HG03064 (cell line): Measurements from ENCODE around the gene PARD3B.

Source experiments
- ATAC-seq: cut with Tn5 transposase; IDR thresholded peaks from one replicate; pipeline ENCODE4 v1.9.1; 2021; ENCODE audit warnings: low read depth; ENCODE audit not compliant: unreplicated experiment

PARD3B gene

GRCh38 chr2:204885747-204886146 lies 340.5 kb downstream of the PARD3B start:
- ATAC-seq: no peak

- ATAC-seq: no peak
Observed at GRCh38 chr2:204886713-204887112, 341.4 kb downstream of the PARD3B start.

GRCh38 chr2:204888222-204888621 lies 342.9 kb downstream of the PARD3B start:
- no peak for ATAC-seq

- ATAC-seq: no peak
Observed at GRCh38 chr2:204890680-204891079, 345.4 kb downstream of the PARD3B start.

- no peak for ATAC-seq
Observed at GRCh38 chr2:204891739-204892138, 346.5 kb downstream of the PARD3B start.

- ATAC-seq: no peak
Observed at GRCh38 chr2:204892506-204893255, 347.4 kb downstream of the PARD3B start.

GRCh38 chr2:204896146-204896545 lies 350.9 kb downstream of the PARD3B start:
- ATAC-seq: no peak

GRCh38 chr2:204897561-204897960 lies 352.3 kb downstream of the PARD3B start:
- ATAC-seq: no peak

GRCh38 chr2:204898928-204899640 lies 353.8 kb downstream of the PARD3B start:
- ATAC-seq: no peak

- no peak for ATAC-seq
Observed at GRCh38 chr2:204899983-204900382, 354.7 kb downstream of the PARD3B start.

GRCh38 chr2:204900487-204900886 lies 355.2 kb downstream of the PARD3B start:
- ATAC-seq: no peak

GRCh38 chr2:204900910-204901309 lies 355.6 kb downstream of the PARD3B start:
- ATAC-seq: no peak

- no peak for ATAC-seq
Observed at GRCh38 chr2:204901591-204901990, 356.3 kb downstream of the PARD3B start.

- ATAC-seq: no peak
Observed at GRCh38 chr2:204909791-204910190, 364.5 kb downstream of the PARD3B start.

GRCh38 chr2:204913312-204913711 lies 368.0 kb downstream of the PARD3B start:
- ATAC-seq: no peak

GRCh38 chr2:204913854-204914464 lies 368.7 kb downstream of the PARD3B start:
- ATAC-seq: no peak

GRCh38 chr2:204914708-204915107 lies 369.4 kb downstream of the PARD3B start:
- ATAC-seq: no peak

- no peak for ATAC-seq
Observed at GRCh38 chr2:204917089-204917701, 371.9 kb downstream of the PARD3B start.

- ATAC-seq: no peak
Observed at GRCh38 chr2:204920776-204921175, 375.5 kb downstream of the PARD3B start.

GRCh38 chr2:204923957-204924356 lies 378.7 kb downstream of the PARD3B start:
- ATAC-seq: no peak

GRCh38 chr2:204931562-204931961 lies 386.3 kb downstream of the PARD3B start:
- no peak for ATAC-seq
